GM19035 (cell line): ENCODE data around the gene SRRM5.
A peak's percentile ranks its signal among the peaks of the same experiment; 100 is the strongest.
"Not testable (repeated sequence)": the region's sequence is repeated elsewhere in the genome, so short reads cannot be mapped to it uniquely, and the experiment has no call there.

Source experiments
- ATAC-seq: cut with Tn5 transposase; IDR thresholded peaks from one replicate; pipeline ENCODE4 v1.9.1; 2021; ENCODE audit not compliant: unreplicated experiment

SRRM5 gene

GRCh38 chr19:43589678-43590077 lies 22.2 kb upstream of the SRRM5 start:
- no peak for ATAC-seq

GRCh38 chr19:43591904-43592772 lies 19.8 kb upstream of the SRRM5 start:
- ATAC-seq: no peak

- no peak for ATAC-seq
These were observed 19.0 kb upstream of the SRRM5 start for GRCh38 chr19:43592800-43593350.

DNA sequence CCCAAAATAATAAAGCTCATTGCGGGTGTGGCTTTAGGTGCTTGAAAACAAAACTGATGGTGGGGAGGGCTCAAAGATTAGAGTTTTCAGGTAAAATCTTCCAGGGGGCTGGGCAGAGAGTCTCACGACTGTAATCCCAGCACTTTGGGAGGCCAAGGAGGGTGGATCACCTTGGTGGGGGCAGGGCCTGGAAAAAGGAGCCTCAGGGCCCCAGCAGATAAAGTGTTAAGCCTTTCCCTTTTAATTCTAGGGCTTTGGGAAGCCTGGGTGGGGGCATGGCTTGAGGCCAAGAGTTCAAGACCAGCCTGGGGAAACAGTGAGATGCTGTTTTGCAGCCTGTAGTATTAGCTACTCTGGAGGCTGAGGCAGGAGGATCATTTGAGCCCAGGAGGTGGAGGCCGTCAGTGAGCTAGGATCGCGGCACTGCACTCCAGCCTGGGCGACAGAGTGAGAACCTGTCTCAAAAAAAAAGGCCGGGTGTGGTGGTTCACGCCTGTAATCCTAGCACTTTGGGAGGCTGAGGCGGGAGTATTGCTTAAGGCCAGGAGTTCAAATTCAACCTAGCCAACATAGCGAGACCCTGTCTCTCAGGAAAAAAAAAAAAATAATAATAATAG lies 17.7 kb upstream of the SRRM5 start:
- ATAC-seq: no peak

- no peak for ATAC-seq
These were observed 16.9 kb upstream of the SRRM5 start for GRCh38 chr19:43594710-43595604.

- ATAC-seq: peak; percentile 7
These were observed 16.3 kb upstream of the SRRM5 start for GRCh38 chr19:43595605-43595998.

DNA sequence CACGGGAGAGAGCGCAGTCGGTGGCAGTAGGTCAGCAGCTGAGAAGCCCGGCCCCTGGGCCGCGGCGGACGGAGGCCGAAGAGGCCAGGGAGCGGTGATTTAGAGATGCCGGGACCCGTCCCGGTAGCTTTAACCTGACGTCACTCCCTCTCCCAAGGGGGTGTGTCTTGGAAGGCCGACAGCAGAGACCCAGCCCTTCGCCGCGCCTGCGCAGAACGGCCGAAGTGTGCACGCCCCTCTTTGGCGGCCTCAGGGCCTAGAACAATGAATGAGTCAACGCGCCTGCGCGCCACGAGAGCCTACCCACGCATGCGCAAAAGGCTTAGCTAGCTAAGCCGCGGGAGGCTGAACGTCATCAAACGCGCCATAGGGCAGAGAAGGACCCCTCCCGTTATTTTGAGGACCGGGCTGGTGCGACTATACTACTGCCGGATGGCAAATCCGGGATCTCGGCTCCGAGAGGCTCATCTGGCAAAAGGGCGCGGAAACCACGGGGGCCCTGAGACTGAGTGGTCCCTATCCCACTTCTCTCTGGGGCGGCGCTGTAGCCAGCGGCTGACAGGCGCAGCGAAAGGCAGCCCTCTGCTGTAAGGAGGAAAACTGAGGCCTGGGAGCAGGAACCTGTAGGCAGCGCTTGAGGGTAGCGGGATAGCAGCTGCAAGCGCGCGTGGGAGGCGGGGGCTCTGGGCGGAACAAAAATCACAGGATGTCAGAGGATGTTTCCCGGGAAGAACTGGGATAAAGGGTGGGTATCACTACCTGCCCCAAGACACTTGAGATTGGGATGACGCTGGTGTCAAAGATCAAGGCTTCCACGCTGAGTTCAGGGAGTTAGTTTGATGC lies 15.7 kb upstream of the SRRM5 start, which contains the start of the genes IRGQ and ZNF576:
IRGQ (minus strand) TSS at position 136 of the 843 bp plus-strand sequence. CDS start 796 bp downstream, outside the sequence.
ZNF576 (plus strand) TSS at position 597 of the 843 bp plus-strand sequence. CDS start 514 bp downstream, outside the sequence.
- peak; percentile 88 for ATAC-seq

GRCh38 chr19:43596842-43597461 lies 14.9 kb upstream of the SRRM5 start:
- ATAC-seq: no peak

- no peak for ATAC-seq
These were observed 14.0 kb upstream of the SRRM5 start for GRCh38 chr19:43597876-43598275.

DNA sequence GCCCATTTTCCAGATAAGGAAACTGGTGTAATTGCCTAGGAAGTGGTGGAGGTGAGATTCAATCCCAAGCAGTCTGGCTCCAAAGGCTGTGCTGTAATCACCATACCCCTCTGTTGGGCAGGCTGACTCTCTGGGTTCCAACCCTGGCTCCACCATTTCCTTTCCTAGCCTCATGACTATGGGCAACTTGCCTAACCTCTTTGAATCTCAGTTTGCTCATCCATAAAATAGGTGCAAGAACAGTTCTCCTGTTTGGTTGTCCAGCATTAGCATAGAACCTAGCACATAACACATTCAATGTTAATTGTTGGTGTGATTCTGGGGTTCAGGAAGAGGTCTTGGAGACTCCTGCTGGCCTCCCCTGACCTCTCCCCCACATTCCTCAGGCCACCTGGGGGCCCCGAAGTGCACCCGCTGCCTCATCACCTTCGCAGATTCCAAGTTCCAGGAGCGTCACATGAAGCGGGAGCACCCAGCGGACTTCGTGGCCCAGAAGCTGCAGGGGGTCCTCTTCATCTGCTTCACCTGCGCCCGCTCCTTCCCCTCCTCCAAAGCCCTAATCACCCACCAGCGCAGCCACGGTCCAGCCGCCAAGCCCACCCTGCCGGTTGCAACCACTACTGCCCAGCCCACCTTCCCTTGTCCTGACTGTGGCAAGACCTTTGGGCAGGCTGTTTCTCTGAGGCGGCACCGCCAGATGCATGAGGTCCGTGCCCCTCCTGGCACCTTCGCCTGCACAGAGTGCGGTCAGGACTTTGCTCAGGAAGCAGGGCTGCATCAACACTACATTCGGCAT lies 13.2 kb upstream of the SRRM5 start:
- ATAC-seq: no peak

DNA sequence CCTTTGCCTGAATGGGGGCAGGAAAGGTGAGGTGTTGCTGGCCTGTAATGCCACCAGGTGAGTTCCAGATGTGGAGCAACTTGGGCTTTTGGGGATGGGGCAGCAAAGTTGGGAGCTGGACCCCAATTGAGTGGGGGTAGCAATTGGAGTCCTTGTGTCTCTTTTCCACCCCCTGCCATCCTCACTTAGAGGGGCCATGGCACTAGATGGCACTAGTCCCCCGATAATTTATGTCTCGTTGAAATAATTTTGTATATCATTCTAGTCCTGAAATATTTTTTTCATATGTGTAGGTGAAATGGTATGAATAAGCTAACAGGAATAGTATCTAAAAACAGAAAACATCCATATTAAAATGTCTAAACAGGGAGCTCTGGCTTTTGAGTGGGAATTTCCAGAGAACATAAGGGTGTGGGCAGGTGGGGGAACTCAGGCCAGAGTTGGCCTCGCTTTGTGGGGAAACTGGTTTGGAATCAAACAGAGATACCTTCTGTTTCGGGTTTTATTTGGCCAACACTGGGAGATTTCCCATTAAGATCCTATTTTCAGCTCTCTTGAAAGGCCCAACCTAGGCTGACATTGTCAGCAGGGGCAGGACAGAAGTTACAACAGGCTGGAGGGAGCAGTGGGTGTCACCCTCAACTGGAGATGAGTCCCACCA lies 12.1 kb upstream of the SRRM5 start:
- no peak for ATAC-seq

GRCh38 chr19:43600326-43600725 lies 11.6 kb upstream of the SRRM5 start:
- not testable (repeated sequence) for ATAC-seq

GRCh38 chr19:43605875-43606568 lies 5.9 kb upstream of the SRRM5 start:
- no peak for ATAC-seq

- no peak for ATAC-seq
These were observed 5.2 kb upstream of the SRRM5 start for GRCh38 chr19:43606569-43607229.

DNA sequence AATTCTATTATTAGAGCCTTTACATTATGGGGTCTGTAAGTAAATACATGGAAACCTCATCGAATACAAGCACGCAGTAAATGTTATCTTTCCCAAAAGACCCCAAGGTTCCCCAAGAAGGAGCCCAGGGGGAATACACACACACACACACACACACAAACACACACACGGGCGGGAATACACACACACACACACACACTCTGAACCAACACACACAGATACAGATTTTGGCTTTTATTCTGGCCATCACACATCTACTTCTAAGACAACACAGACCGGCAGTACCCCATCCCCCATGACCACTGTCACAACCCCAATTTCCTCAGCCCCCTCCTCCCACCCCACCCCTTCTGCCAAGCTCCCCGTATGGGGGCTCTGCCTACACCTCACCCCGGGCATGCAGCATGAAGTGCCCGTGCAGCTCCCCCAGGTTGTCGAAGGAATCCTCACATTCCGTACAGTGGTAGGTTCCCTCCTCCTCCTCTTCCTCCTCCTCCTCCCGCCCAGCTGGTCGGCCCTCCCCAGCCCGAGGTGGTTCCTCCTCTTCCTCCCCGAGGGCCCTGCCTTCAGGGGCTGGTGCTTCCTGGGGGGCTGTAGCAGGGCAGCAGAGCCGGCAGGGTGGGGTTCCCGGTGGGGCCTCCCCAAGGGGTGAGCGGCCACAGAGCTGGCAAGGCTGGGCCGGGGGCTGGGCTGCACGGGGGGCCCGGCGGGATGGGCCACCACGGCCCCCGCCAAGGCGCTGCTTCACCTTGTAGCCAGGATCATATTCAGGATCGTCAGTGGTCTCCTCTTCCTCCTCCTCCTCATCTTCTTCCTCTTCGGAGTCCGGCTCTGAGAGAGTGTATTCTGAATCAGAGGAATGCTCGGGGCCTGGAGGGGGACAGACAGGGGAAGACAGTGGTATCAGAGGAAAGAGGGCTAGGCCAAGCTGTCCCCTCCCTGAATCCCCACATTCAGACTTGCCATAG lies 4.4 kb upstream of the SRRM5 start:
- ATAC-seq: no peak

- no peak for ATAC-seq
These were observed 2.0 kb upstream of the SRRM5 start for GRCh38 chr19:43609872-43610271.
